HG03575 (cell line): ENCODE results near the gene FGD3.
"Not testable (repeated sequence)": the region's sequence is repeated elsewhere in the genome, so short reads cannot be mapped to it uniquely, and the experiment has no call there.

Experiments used
- ATAC-seq: cut with Tn5 transposase; IDR thresholded peaks from one replicate; pipeline ENCODE4 v1.9.1; 2021; ENCODE audit not compliant: unreplicated experiment, insufficient number of reproducible peaks, low FRiP score; ENCODE audit errors: extremely low read depth

The FGD3 gene, protein sequence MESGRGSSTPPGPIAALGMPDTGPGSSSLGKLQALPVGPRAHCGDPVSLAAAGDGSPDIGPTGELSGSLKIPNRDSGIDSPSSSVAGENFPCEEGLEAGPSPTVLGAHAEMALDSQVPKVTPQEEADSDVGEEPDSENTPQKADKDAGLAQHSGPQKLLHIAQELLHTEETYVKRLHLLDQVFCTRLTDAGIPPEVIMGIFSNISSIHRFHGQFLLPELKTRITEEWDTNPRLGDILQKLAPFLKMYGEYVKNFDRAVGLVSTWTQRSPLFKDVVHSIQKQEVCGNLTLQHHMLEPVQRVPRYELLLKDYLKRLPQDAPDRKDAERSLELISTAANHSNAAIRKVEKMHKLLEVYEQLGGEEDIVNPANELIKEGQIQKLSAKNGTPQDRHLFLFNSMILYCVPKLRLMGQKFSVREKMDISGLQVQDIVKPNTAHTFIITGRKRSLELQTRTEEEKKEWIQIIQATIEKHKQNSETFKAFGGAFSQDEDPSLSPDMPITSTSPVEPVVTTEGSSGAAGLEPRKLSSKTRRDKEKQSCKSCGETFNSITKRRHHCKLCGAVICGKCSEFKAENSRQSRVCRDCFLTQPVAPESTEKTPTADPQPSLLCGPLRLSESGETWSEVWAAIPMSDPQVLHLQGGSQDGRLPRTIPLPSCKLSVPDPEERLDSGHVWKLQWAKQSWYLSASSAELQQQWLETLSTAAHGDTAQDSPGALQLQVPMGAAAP

DNA sequence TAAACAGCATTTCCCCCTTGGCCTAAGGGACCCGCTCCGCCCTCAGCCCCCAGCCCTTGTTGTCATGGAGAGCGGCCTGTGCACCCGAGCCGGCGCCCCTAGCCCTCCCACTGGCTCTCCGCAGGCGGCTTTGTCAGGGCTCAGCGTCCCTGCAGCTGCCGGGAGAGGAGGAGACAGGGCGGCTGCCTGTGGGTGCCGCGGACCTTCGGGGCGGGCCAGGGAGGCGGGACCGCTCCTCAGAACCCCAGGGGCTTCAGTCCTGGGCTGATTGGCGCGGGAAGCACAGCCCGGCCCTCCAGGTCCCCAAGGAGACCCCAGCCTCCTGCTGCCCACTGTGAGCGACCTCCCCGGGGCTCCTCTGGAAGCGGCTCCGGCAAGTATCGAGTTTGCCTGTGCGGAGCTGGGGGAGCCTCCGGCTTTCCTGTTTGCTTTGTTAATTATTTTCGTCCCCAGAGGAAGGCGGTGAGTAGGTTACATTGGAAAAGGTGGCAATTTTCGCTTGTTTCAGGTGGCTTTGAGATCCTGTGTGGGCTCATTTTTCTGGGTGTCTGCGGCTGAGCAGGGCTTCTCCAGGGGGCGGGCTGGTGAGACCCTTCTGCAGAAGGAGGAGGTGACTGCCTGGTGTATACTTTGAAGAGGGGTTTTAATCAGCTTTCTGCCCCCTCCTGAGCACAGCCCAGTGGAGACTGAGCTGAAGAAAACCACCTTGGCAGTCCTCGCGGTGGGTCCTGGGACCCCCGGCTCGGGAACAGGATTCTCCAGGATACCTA is at the start of gene FGD3:
Gene FGD3 (plus strand): TSS at position 256 of the 770 bp plus-strand sequence. CDS start 28,734 bp downstream, outside the sequence.
- ATAC-seq, result no peak

DNA sequence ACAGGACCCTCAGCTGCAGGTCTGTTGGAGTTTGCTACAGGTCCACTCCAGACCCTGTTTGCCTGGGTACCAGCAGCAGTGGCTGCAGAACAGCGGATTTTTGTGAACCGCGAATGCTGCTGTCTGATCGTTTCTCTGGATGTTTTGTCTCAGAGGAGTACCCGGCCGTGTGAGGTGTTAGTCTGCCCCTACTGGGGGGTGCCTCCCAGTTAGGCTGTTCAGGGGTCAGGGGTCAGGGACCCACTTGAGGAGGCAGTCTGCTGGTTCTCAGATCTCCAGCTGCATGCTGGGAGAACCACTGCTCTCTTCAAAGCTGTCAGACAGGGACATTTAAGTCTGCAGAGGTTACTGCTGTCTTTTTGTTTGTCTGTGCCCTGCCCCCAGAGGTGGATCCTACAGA is 42.2 kb upstream of the FGD3 start:
- ATAC-seq, result not testable (repeated sequence)

GRCh38 chr9:92911511-92912475 is 35.5 kb upstream of the FGD3 start:
- no peak for ATAC-seq

DNA sequence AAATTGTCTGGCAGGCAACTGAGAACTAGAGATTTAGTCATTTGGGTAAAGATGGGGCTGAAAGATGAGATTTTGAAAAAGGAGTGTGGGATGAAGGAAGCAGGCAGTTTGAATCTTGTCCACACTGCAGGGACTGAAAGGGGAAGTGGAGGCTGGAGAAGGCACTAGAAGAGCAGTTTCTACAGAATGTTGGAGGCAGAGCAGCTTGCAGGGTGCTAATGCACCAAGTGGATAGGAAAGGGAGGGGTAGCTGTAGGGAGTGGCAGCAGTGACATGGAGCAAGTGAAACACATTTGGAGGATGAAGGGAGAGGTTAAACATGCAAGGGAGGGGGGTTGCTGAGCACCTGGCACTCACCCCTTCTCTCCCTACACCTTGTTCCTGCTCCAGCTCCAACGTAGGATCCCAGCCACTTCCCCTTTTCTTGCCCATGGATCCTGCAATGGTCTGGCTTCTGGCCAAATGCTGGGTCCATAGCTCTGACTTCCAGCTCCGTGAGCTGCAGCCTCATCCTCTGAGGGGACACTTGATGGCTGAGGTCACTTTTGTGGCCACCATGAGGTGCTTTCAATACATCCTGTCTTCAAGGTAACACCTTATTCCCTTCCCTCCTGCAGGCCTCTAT is 30.0 kb upstream of the FGD3 start:
- no peak for ATAC-seq

GRCh38 chr9:92920437-92920836 is 26.9 kb upstream of the FGD3 start:
- ATAC-seq, result no peak

- no peak for ATAC-seq
These were observed 15.7 kb upstream of the FGD3 start for GRCh38 chr9:92931606-92932005.

- no peak for ATAC-seq
These were observed 13.0 kb upstream of the FGD3 start for GRCh38 chr9:92934321-92934720.

DNA sequence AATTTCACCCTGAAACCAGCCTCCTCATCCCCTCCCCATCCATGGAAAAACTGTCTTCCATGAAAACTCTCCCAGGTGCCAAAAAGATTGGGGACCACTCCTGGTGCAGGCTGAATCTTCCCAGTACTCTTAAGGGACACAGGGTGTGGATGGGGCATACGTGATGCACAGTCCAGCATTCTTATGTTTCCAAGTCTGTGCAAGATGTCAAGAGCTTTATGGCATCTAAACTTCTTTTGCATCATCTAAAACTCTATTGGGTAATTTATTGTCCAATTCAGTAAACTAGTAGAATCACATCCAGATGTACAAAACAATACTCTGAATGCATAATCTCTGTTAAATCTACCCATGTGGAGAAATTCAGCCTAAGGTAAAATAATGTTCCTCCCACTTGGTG is 9.3 kb upstream of the FGD3 start:
- no peak for ATAC-seq

DNA sequence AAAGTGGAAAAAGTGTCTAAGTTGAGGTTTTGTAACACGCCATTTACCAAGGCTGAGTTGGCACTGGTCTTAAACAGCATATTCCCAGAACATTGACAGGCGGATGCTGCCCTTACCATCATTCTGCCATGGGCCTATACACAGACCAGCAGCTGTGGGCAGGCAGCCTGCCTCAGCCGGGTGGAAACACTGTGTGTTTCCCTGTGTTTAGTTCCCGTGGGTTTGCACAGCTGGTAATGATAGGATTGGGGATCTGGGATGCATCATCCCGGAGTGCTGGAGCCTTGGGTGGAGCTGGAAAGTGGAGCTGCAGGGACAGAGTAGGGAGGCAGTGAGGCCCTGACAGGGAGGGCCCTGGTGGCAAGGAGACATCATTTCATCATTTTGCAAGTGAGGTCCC is 5.5 kb upstream of the FGD3 start:
- ATAC-seq, result no peak

GRCh38 chr9:92942688-92943616 is 4.4 kb upstream of the FGD3 start:
- ATAC-seq, result no peak

- no peak for ATAC-seq
These were observed 2.4 kb upstream of the FGD3 start for GRCh38 chr9:92944921-92945320.

- no peak for ATAC-seq
These were observed 1.5 kb upstream of the FGD3 start for GRCh38 chr9:92945796-92946195.

DNA sequence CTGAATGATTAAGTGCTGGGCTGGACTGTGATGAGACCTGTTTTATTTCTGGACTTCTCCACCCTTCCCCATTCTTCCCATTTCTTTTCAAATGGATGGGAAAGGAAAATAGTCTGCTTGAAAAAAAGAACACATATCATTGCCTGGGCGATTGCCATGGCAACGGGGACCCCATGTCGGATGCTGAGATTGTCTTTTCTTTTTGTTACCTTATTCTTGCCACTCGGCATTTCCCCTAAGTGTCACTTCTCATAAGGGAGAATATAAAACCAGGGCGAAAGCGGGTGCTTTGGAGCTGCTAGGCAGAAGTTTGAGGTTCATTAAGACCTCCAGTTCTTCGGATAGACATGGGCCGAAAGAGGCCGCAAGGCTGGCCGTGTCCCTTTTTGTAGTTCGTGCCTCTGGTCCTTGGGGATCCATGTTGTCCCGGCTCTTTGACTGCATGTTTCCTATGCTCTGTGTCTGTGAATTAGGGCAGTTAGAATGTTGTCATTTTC is 763 bp downstream of the FGD3 start:
- ATAC-seq, result no peak

DNA sequence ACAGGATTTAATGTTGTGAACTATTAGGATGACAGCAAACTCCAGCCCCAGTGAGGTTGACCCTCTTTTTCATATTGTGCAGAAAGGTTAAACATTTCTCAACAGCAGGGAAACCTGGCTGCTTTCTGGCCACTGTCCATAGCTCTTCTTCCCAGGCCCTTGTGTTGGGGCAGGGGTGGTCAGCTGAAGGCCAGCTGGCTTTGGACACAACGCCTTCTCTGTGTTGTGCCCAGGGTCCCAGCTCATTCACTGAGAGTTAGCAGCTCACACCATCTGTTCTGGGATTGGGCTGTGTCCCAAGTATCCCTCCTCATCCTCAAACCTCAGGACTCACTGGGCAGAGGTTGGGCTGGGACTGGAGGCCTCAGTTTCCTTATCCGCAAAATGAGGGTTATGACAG is 1.3 kb downstream of the FGD3 start:
- no peak for ATAC-seq

DNA sequence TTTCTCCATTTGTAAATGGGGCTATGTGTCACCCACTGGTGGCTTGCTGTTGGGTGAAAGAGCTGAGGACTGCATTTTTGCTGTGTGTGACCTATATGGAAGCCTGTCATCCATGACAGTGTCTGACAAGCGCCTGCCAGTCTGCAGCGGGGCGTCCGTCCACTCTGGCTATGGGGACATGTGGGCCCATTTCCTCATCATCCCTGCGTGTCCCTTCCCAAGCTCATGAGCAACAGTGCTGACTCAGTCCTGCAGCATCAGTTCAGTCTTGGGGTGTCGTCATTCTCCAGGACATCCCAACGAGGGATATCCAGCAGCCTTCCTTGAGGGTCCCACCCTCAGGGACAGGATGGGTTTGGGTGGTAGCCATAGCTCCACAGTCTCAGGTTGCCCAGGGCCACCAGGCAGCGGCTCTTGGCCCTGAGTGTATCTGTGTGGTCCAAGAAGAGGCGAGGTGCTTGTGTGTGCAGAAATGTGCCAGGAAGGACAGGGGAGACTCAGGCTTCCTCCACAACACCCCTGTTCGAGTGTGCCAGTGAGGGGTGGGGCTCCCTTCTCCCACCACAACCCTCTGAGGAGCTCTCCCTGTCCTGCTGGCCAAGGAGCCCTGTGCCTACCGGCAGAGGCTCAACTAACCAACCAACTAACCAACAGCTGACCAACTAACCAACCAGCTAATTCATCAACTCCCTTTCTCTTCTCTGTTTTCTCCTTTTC is 2.1 kb downstream of the FGD3 start:
- ATAC-seq, result no peak

DNA sequence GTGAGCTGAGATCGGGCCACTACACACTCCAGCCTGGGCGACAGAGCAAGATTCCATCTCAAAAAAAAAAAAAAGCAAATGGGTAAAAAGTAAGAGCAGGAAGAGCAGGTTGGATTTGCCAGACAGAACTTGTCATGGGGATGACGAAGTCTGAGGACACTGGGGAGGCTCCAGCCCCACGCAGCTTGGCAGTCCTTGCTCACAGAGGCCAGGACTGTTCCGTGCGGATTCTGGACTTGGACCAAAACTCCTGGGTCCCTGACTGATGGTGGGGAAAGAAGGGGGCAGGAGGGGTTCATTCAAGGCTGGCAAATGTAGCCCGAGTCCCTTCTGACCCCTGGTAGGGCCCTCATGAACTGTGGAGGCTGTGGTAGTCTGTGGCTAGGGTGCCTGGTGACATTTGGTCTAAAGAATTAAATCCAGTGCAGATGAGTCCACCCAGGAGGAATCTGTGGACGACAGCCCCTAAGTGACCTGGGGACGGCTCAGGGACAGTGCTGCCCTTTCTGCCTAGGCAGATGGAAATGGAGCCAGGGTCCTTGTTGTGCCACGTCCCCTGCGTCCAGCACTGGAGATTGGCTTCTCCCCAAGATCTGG is 3.1 kb downstream of the FGD3 start:
- ATAC-seq, result no peak
